PFSK-1 (cell line): ENCODE results near the gene SH3PXD2A.

Experiments
- POLR2AphosphoS5 ChIP-seq: IDR thresholded peaks from 2 replicates; pipeline ENCODE4 v1.6.1; 2012; ENCODE audit warnings: low read depth, mild to moderate bottlenecking, control low read depth, low read length, moderate library complexity
- REST ChIP-seq, 2 experiments: IDR thresholded peaks; 2 replicates each; pipeline versions ENCODE4 v1.6.1 to v1.8.0; 2011 to 2012; ENCODE audit warnings: low read depth in 2 of 2, low read length in 2 of 2, control low read depth in 1 of 2, inconsistent platforms in 1 of 2, mild to moderate bottlenecking in 1 of 2, moderate library complexity in 1 of 2; ENCODE audit not compliant: insufficient read depth in 1 of 2
- SIN3A ChIP-seq: IDR thresholded peaks from 2 replicates; pipeline ENCODE4 v1.6.1; 2012; ENCODE audit warnings: mild to moderate bottlenecking, low read length, moderate library complexity, borderline replicate concordance; ENCODE audit not compliant: insufficient read depth
- TAF1 ChIP-seq: IDR thresholded peaks from 2 replicates; pipeline ENCODE4 v1.6.1; 2012; ENCODE audit warnings: low read length, control low read depth, borderline replicate concordance; ENCODE audit not compliant: insufficient read depth

GRCh38 chr10:103593022-103593570, 262.3 kb downstream of the SH3PXD2A start:
- TF ChIP-seq REST (IDR thresholded peaks at IDR 0.05; ENCODE audit: insufficient read depth in 1 of 2, low read depth in 2 of 2, low read length in 2 of 2) (no peak), SIN3A (no peak), POLR2AphosphoS5 (no peak), TAF1 (no peak)
